H1 (cell line): Measurements from ENCODE around the gene CCNYL1. TPM values are rescaled to one million over a fixed set of nuclear protein-coding genes. Genes with fewer than 3 reads are reported as not detected.
"Not testable (repeated sequence)": the region's sequence is repeated elsewhere in the genome, so short reads cannot be mapped to it uniquely, and the experiment has no call there.

Source experiments
- CTCF ChIA-PET: fragments of 300-600 bp; sonication (Branson Sonifier 250); formaldehyde crosslinking; loops from one replicate; lab custom pipeline; 2021; ENCODE audit not compliant: partially characterized antibody; lab: Charles Lee
- POLR2A ChIA-PET: fragments of 300-600 bp; sonication (Branson Sonifier 250); formaldehyde crosslinking; loops from one replicate; lab custom pipeline; 2021; ENCODE audit warnings: inconsistent platforms; ENCODE audit not compliant: partially characterized antibody; lab: Charles Lee
- DNase-seq, 2 experiments: peaks; one replicate each; pipeline versions ENCODE4 v3.0.0 to v3.0.0-alpha.2; 2010 to 2022; ENCODE audit warnings: low spot score in 2 of 2, low read depth in 1 of 2, mixed read lengths in 1 of 2
- FAIRE-seq: peaks from 2 replicates; lab custom pipeline; 2011; peaks lifted over from hg19 to GRCh38; lab: Jason Lieb, UNC
- H2AFZ ChIP-seq: 2 replicates; pipeline ENCODE4 v1.8.1; 2012; ENCODE audit warnings: low read length, inconsistent platforms
- H2AK5ac ChIP-seq: 2 replicates; pipeline ENCODE4 v1.6.1; 2013; ENCODE audit warnings: low read depth, low read length
- H2BK120ac ChIP-seq: replicated peaks from 2 replicates; pipeline ENCODE3; 2013; ENCODE audit warnings: low read depth, low read length, inconsistent platforms
- H2BK12ac ChIP-seq: 2 replicates; pipeline ENCODE4 v1.6.1; 2013; ENCODE audit warnings: low read depth, low read length
- H2BK15ac ChIP-seq: 2 replicates; pipeline ENCODE4 v1.6.1; 2013; ENCODE audit warnings: low read length
- H2BK20ac ChIP-seq: 2 replicates; pipeline ENCODE4 v1.6.1; 2013; ENCODE audit warnings: low read length
- H2BK5ac ChIP-seq: 2 replicates; pipeline ENCODE4 v1.6.1; 2013; ENCODE audit warnings: low read depth, low read length
- H3K14ac ChIP-seq: 2 replicates; pipeline ENCODE4 v1.6.1; 2013; ENCODE audit warnings: inconsistent platforms; ENCODE audit not compliant: insufficient read length
- H3K18ac ChIP-seq: 2 replicates; pipeline ENCODE4 v1.6.1; 2013; ENCODE audit warnings: low read length; ENCODE audit errors: extremely low read depth
- H3K23ac ChIP-seq: 2 replicates; pipeline ENCODE4 v1.6.1; 2013; ENCODE audit warnings: inconsistent platforms; ENCODE audit not compliant: insufficient read length
- H3K23me2 ChIP-seq: 2 replicates; pipeline ENCODE4 v1.6.1; 2013; ENCODE audit warnings: low read depth, low read length
- H3K27ac ChIP-seq: 2 replicates; pipeline ENCODE4 v1.6.1; 2011; ENCODE audit warnings: low read depth, low read length, inconsistent platforms
- H3K27me3 ChIP-seq, 4 experiments: replicated peaks in 1 of 4; 1 replicate in 1 of 4; 2 replicates in 3 of 4; pipeline versions ENCODE4 v1.6.1 to v1.8.1; 2011 to 2013; ENCODE audit warnings: low read length in 3 of 4, mild to moderate bottlenecking in 3 of 4, inconsistent platforms in 2 of 4, mixed read lengths in 2 of 4, moderate library complexity in 1 of 4; ENCODE audit not compliant: control insufficient read depth in 3 of 4, insufficient read depth in 3 of 4; ENCODE audit errors: extremely low read depth in 1 of 4
- H3K36me3 ChIP-seq, 4 experiments: 2 replicates each; pipeline versions ENCODE4 v1.6.1 to v1.8.1; 2011 to 2013; ENCODE audit warnings: mild to moderate bottlenecking in 4 of 4, low read length in 3 of 4, moderate library complexity in 2 of 4, control low read depth in 1 of 4, inconsistent platforms in 1 of 4; ENCODE audit not compliant: insufficient read depth in 4 of 4, control insufficient read depth in 2 of 4
- H3K4ac ChIP-seq: replicated peaks from 2 replicates; pipeline ENCODE3; 2013; ENCODE audit warnings: low read length, low read depth, mixed read lengths, inconsistent platforms; ENCODE audit not compliant: insufficient read length
- H3K4me1 ChIP-seq, 4 experiments: replicated peaks in 1 of 4; 1 replicate in 1 of 4; 2 replicates in 3 of 4; pipeline versions ENCODE4 v1.6.1 to v1.8.1; 2011 to 2013; ENCODE audit warnings: low read length in 3 of 4, inconsistent platforms in 2 of 4, mixed read lengths in 1 of 4; ENCODE audit not compliant: insufficient read depth in 4 of 4, control insufficient read depth in 3 of 4
- H3K4me2 ChIP-seq, 2 experiments: 2 replicates each; pipeline versions ENCODE4 v1.6.1 to v1.8.1; 2011 to 2013; ENCODE audit warnings: low read depth in 2 of 2, low read length in 2 of 2, control low read depth in 1 of 2, inconsistent platforms in 1 of 2, mild to moderate bottlenecking in 1 of 2; ENCODE audit not compliant: insufficient read depth in 1 of 2
- H3K4me3 ChIP-seq, 4 experiments: fragments of 200-600, 300-600 bp in 1 of 4; sonication (generic), shearing (Covaris generic), sonication (Bioruptor Twin) in 1 of 4; 2 replicates each; pipeline versions ENCODE4 v1.5.1 to v1.8.1; 2011 to 2016; ENCODE audit warnings: low read length in 4 of 4, low read depth in 3 of 4, control low read depth in 2 of 4, inconsistent platforms in 2 of 4, mild to moderate bottlenecking in 2 of 4, mixed read lengths in 1 of 4, moderate library complexity in 1 of 4; ENCODE audit not compliant: insufficient read depth in 2 of 4; ENCODE audit errors: extremely low read depth in 1 of 4
- H3K56ac ChIP-seq: replicated peaks from 2 replicates; pipeline ENCODE3; 2013; ENCODE audit warnings: low read depth, mild to moderate bottlenecking, mixed read lengths, low read length, inconsistent platforms; ENCODE audit not compliant: insufficient read length
- H3K79me1 ChIP-seq: 2 replicates; pipeline ENCODE4 v1.6.1; 2013; ENCODE audit warnings: low read depth, low read length, control low read depth
- H3K79me2 ChIP-seq, 2 experiments: 2 replicates each; pipeline versions ENCODE4 v1.6.1 to v1.8.1; 2012 to 2013; ENCODE audit warnings: low read length in 2 of 2, mild to moderate bottlenecking in 2 of 2, inconsistent platforms in 1 of 2; ENCODE audit not compliant: insufficient read depth in 2 of 2, control insufficient read depth in 1 of 2
- H3K9ac ChIP-seq, 4 experiments: replicated peaks in 1 of 4; 1 replicate in 1 of 4; 2 replicates in 3 of 4; pipeline versions ENCODE4 v1.6.1 to v1.8.1; 2011 to 2013; ENCODE audit warnings: low read depth in 3 of 4, low read length in 3 of 4, control low read depth in 2 of 4, mild to moderate bottlenecking in 2 of 4, moderate library complexity in 2 of 4, inconsistent platforms in 1 of 4; ENCODE audit errors: extremely low read depth in 1 of 4
- H3K9me3 ChIP-seq, 2 experiments: 2 replicates each; pipeline versions ENCODE4 v1.6.1 to v1.8.1; 2012 to 2013; ENCODE audit warnings: mild to moderate bottlenecking in 2 of 2, moderate library complexity in 2 of 2, control low read depth in 1 of 2, inconsistent platforms in 1 of 2, low read depth in 1 of 2, low read length in 1 of 2, mixed read lengths in 1 of 2; ENCODE audit not compliant: insufficient read depth in 2 of 2
- H4K20me1 ChIP-seq, 2 experiments: replicated peaks in 1 of 2; 2 replicates each; pipeline versions ENCODE3 to v1.8.1; 2011 to 2013; ENCODE audit warnings: inconsistent platforms in 2 of 2, low read length in 2 of 2, mild to moderate bottlenecking in 1 of 2; ENCODE audit not compliant: insufficient read depth in 2 of 2, control insufficient read depth in 1 of 2
- H4K5ac ChIP-seq: 2 replicates; pipeline ENCODE4 v1.6.1; 2013; ENCODE audit warnings: low read length, low read depth, mixed read lengths, inconsistent platforms; ENCODE audit not compliant: insufficient read length
- H4K8ac ChIP-seq: 2 replicates; pipeline ENCODE4 v1.8.0; 2013; ENCODE audit warnings: mild to moderate bottlenecking, moderate library complexity, low read length, inconsistent platforms; ENCODE audit not compliant: insufficient read depth; ENCODE audit errors: extremely low read depth
- H4K91ac ChIP-seq: replicated peaks from 2 replicates; pipeline ENCODE3; 2013; ENCODE audit warnings: low read length, mixed read lengths, inconsistent platforms; ENCODE audit not compliant: insufficient read length
- WGBS, 2 experiments: shearing (Covaris generic) in 1 of 2; methylation state at CpG; one replicate each; pipeline versions ENCODE4 v1.1.6 to v1.1.7; 2013 to 2015; ENCODE audit warnings: low lambda C conversion rate in 2 of 2, mixed read lengths in 2 of 2, inconsistent platforms in 1 of 2, low coverage in 1 of 2, missing lambda C conversion rate in 1 of 2; ENCODE audit not compliant: insufficient replicate concordance in 2 of 2, insufficient coverage in 1 of 2, insufficient read length in 1 of 2; ENCODE audit errors: extremely low coverage in 1 of 2, missing lambda C conversion rate in 1 of 2; 5-methylcytosine and 5-hydroxymethylcytosine counted together
- polyA plus RNA-seq, 7 experiments: library from polyadenylated mRNA; depleted of rRNA in 3 of 7; stranded (reverse) in 5 of 7; unstranded in 2 of 7; fragments of >200 nt in 5 of 7; fragments of 200-250 nt in 2 of 7; gene quantifications; 1 replicate in 5 of 7; 2 replicates in 1 of 7; 4 replicates in 1 of 7; pipeline versions ENCODE4 v1.2.1 to v1.2.3, GENCODE V29; 2011 to 2013; ENCODE audit warnings: missing spikeins in 2 of 7, mixed read lengths in 2 of 7
- total RNA-seq: library from RNA; stranded (reverse); fragmentation: NEBNext Ultra II Directional; extraction: Animal tissue kit (Norgen Biotek cat#: 25700); gene quantifications from 2 replicates; pipeline ENCODE4 v1.2.1, GENCODE V29; 2021

Gene CCNYL1
- total and polyA plus RNA-seq, 2 of the 8 experiments (the other 6 are each of a cell fraction or from before 2014, with no cell fraction given), result 13.3 to 35.4 TPM

DNA sequence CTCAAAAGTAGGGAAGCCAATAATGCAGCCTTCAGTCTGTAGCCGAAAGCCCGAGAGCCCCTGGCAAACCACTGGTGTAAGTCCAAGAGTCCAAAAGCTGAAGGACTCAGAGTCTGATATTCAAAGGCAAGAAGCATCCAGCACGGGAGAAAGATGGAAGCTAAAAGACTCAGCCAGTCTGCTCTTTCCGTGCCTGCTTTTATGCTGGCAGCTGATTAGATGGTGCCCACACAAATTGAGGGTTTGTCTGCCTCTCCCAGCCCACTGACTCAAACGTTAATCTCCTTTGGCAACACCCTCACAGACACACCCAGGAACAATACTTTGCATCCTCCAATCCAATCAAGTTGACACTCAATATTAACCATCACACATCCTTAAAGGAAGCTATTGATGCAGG is 14.5 kb upstream of the CCNYL1 start:
- H3K4me2 ChIP-seq, H2BK12ac ChIP-seq, H2AFZ ChIP-seq, H3K79me2 ChIP-seq, H3K9me3 ChIP-seq, H3K4ac ChIP-seq, H3K18ac ChIP-seq, H3K56ac ChIP-seq, H3K4me1 ChIP-seq, H3K4me3 ChIP-seq, H3K23me2 ChIP-seq, H3K27me3 ChIP-seq, H3K23ac ChIP-seq, FAIRE-seq, H2AK5ac ChIP-seq, H2BK5ac ChIP-seq, H3K36me3 ChIP-seq, H2BK20ac ChIP-seq, H4K5ac ChIP-seq, DNase-seq, H2BK120ac ChIP-seq, H2BK15ac ChIP-seq, H3K27ac ChIP-seq, H3K79me1 ChIP-seq, H4K20me1 ChIP-seq, H3K14ac ChIP-seq, H3K9ac ChIP-seq, H4K91ac ChIP-seq, H4K8ac ChIP-seq: not testable (repeated sequence)
- ChIA-PET POLR2A (interaction anchor here (0.8 to 1.1 kb wide), 2 partner anchors 11 to 167 kb away, joined by 3 to 4 read pairs; partner anchors contain the start of gene CREB1), CTCF (interaction anchor here (0.8 to 1.3 kb wide), 2 partner anchors 24 to 343 kb away, joined by 3 to 7 read pairs; no protein-coding TSS in a partner anchor)
- WGBS, 2 experiments, result 90% methylated on average over 5 of the region's 5 CpGs; no CpG with 5 or more reads in 1 of the 2 experiments
